Neural cell (in vitro differentiated cells): ENCODE data around the gene BNIP2. TPM values are rescaled to one million over a fixed set of nuclear protein-coding genes. Genes with fewer than 3 reads are reported as not detected.

Source experiments
- H2AFZ ChIP-seq: fragments of 200-600, 300-800 bp; sonication (generic), shearing (Covaris generic); 2 replicates; pipeline ENCODE4 v1.6.0; 2014; ENCODE audit warnings: low read depth, mild to moderate bottlenecking, antibody characterized with exemption, low read length, moderate library complexity
- H3F3A ChIP-seq: fragments of 200-600 bp; shearing (Covaris generic); 2 replicates; pipeline ENCODE4 v1.6.1; 2016; ENCODE audit warnings: mild to moderate bottlenecking, moderate library complexity, mixed read lengths, antibody characterized with exemption, low read length; ENCODE audit not compliant: insufficient read depth, poor library complexity, severe bottlenecking
- H3K27ac ChIP-seq: fragments of 200-600, 300-800 bp; sonication (generic), shearing (Covaris generic); 2 replicates; pipeline ENCODE4 v1.5.1; 2014; ENCODE audit warnings: mild to moderate bottlenecking, low read length, moderate library complexity
- H3K27me3 ChIP-seq: fragments of 300-800, 200-600 bp; sonication (generic), shearing (Covaris generic); 2 replicates; pipeline ENCODE4 v1.6.0; 2014; ENCODE audit warnings: mild to moderate bottlenecking, low read depth, low read length, moderate library complexity; ENCODE audit not compliant: insufficient read depth
- H3K36me3 ChIP-seq: fragments of 300-800, 200-600 bp; sonication (generic), shearing (Covaris generic); 2 replicates; pipeline ENCODE4 v1.5.1; 2014; ENCODE audit warnings: mild to moderate bottlenecking, antibody characterized with exemption, low read length, moderate library complexity; ENCODE audit not compliant: insufficient read depth
- H3K4me2 ChIP-seq: fragments of 300-800, 200-600 bp; sonication (generic), shearing (Covaris generic); 2 replicates; pipeline ENCODE4 v1.6.0; 2014; ENCODE audit warnings: mild to moderate bottlenecking, low read length
- H3K4me3 ChIP-seq: fragments of 300-800, 200-600 bp; sonication (generic), shearing (Covaris generic); 2 replicates; pipeline ENCODE4 v1.5.1; 2014; ENCODE audit warnings: mild to moderate bottlenecking, low read length, moderate library complexity
- H3K79me2 ChIP-seq: fragments of 200-600 bp; shearing (Covaris generic); replicated peaks from 2 replicates; pipeline ENCODE4 v1.6.0; 2014; ENCODE audit warnings: mild to moderate bottlenecking, low read length, moderate library complexity; ENCODE audit not compliant: insufficient read depth
- H3K9ac ChIP-seq: fragments of 300-800, 200-600 bp; sonication (generic), shearing (Covaris generic); 2 replicates; pipeline ENCODE4 v1.6.1; 2016; ENCODE audit warnings: mild to moderate bottlenecking, low read length, mixed read lengths
- H3K9me2 ChIP-seq: fragments of 200-600 bp; shearing (Covaris generic); 2 replicates; pipeline ENCODE4 v1.6.1; 2016; ENCODE audit warnings: mild to moderate bottlenecking, low read length, mixed read lengths; ENCODE audit not compliant: insufficient read depth
- H3K9me3 ChIP-seq: fragments of 200-600, 300-800 bp; sonication (generic), shearing (Covaris generic); 2 replicates; pipeline ENCODE4 v1.6.1; 2016; ENCODE audit warnings: mild to moderate bottlenecking, mixed run types, low read length, moderate library complexity, mixed read lengths
- H4K20me1 ChIP-seq: fragments of 200-600 bp; shearing (Covaris generic); 2 replicates; pipeline ENCODE4 v1.6.1; 2016; ENCODE audit warnings: mild to moderate bottlenecking, mixed run types; ENCODE audit not compliant: insufficient read depth
- EP300 ChIP-seq: fragments of 450-650 bp; conservative IDR thresholded peaks from 2 replicates; pipeline ENCODE4 v1.6.1; 2014; ENCODE audit warnings: antibody characterized with exemption, mild to moderate bottlenecking, moderate library complexity; ENCODE audit not compliant: poor library complexity, severe bottlenecking
- EZH2 ChIP-seq: fragments of 200-600, 300-800 bp; shearing (Covaris generic), sonication (generic); IDR thresholded peaks from 2 replicates; pipeline ENCODE4 v1.6.1; 2014; ENCODE audit warnings: antibody characterized with exemption, low read length, borderline replicate concordance, mild to moderate bottlenecking; ENCODE audit not compliant: insufficient read depth, poor library complexity, severe bottlenecking
- MXI1 ChIP-seq: fragments of 450-650 bp; conservative IDR thresholded peaks from 2 replicates; pipeline ENCODE4 v1.6.1; 2014; ENCODE audit warnings: antibody characterized with exemption, mild to moderate bottlenecking; ENCODE audit not compliant: poor library complexity, severe bottlenecking
- POLR2AphosphoS5 ChIP-seq: IDR thresholded peaks from 2 replicates; pipeline ENCODE4 v1.6.1; 2012
- RAD21 ChIP-seq: fragments of 450-650 bp; conservative IDR thresholded peaks from 2 replicates; pipeline ENCODE4 v1.6.1; 2014; ENCODE audit warnings: antibody characterized with exemption, mild to moderate bottlenecking, moderate library complexity
- SMC3 ChIP-seq: fragments of 450-650 bp; conservative IDR thresholded peaks from 2 replicates; pipeline ENCODE4 v1.6.1; 2014; ENCODE audit warnings: antibody characterized with exemption, mild to moderate bottlenecking, moderate library complexity; ENCODE audit not compliant: poor library complexity
- TAF1 ChIP-seq: IDR thresholded peaks from 2 replicates; pipeline ENCODE4 v1.6.1; 2012; ENCODE audit warnings: low read depth
- polyA plus RNA-seq: library from polyadenylated mRNA; depleted of rRNA; stranded (reverse); fragments of >200 nt; gene quantifications from 2 replicates; pipeline ENCODE4 v1.2.3, GENCODE V29; 2014
- TF ChIP-seq, protein P1 (sequence below): IDR thresholded peaks from 2 replicates; pipeline ENCODE4 v1.6.1; 2012; ENCODE audit warnings: borderline replicate concordance
- TF ChIP-seq, protein P2 (sequence below): fragments of 450-650 bp; IDR thresholded peaks from 2 replicates; pipeline ENCODE4 v1.5.1; 2014; ENCODE audit warnings: antibody characterized with exemption, mild to moderate bottlenecking, moderate library complexity; ENCODE audit not compliant: poor library complexity, severe bottlenecking

BNIP2 gene
- polyA plus RNA-seq, 1 donor from 2014 or later, result 142 TPM

DNA sequence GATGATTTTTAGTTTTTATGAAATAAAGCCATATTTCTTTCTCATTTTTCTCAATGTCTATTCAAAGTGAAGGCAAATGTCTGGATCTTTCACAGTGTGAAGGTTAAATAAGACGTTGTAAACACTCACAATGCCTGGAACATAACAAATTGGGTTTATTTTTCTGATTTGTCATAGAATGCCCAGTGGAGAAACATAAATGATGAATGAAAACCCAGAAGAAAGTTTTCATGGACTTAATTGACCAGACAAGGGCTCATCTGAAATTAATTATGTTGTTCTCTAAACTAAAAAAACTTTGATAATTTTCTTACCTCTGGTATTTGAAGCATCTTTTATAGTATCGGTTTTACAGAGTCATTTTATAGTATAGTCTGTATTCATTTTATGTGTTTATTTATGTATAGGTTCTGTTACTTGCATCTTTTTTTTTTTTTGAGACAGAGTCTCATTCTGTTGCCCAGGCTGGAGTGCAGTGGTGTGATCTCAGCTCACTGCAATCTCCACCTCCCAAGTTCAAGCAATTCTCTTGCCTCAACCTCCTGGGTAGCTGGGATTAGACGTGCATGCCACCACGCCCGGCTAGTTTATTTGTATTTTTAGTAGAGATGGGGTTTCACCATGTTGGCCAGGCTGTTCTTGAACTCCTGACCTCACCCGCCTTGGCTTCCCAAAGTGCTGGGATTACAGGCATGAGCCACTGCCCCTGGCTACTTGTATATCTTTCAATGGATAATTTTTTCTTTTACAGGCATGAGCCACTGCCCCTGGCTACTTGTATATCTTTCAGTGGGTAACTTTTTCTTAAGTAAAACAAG is 15.1 kb upstream of the BNIP2 start:
- H2AFZ ChIP-seq, result no peak overlapping the region
- TF ChIP-seq EZH2 (no peak), TAF1 (no peak), EP300 (no peak), SMC3 (no peak), POLR2AphosphoS5 (no peak), MXI1 (no peak), RAD21 (no peak)
- TF ChIP-seq, protein P1, sequence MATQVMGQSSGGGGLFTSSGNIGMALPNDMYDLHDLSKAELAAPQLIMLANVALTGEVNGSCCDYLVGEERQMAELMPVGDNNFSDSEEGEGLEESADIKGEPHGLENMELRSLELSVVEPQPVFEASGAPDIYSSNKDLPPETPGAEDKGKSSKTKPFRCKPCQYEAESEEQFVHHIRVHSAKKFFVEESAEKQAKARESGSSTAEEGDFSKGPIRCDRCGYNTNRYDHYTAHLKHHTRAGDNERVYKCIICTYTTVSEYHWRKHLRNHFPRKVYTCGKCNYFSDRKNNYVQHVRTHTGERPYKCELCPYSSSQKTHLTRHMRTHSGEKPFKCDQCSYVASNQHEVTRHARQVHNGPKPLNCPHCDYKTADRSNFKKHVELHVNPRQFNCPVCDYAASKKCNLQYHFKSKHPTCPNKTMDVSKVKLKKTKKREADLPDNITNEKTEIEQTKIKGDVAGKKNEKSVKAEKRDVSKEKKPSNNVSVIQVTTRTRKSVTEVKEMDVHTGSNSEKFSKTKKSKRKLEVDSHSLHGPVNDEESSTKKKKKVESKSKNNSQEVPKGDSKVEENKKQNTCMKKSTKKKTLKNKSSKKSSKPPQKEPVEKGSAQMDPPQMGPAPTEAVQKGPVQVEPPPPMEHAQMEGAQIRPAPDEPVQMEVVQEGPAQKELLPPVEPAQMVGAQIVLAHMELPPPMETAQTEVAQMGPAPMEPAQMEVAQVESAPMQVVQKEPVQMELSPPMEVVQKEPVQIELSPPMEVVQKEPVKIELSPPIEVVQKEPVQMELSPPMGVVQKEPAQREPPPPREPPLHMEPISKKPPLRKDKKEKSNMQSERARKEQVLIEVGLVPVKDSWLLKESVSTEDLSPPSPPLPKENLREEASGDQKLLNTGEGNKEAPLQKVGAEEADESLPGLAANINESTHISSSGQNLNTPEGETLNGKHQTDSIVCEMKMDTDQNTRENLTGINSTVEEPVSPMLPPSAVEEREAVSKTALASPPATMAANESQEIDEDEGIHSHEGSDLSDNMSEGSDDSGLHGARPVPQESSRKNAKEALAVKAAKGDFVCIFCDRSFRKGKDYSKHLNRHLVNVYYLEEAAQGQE, result no peak
- TF ChIP-seq, protein P2, sequence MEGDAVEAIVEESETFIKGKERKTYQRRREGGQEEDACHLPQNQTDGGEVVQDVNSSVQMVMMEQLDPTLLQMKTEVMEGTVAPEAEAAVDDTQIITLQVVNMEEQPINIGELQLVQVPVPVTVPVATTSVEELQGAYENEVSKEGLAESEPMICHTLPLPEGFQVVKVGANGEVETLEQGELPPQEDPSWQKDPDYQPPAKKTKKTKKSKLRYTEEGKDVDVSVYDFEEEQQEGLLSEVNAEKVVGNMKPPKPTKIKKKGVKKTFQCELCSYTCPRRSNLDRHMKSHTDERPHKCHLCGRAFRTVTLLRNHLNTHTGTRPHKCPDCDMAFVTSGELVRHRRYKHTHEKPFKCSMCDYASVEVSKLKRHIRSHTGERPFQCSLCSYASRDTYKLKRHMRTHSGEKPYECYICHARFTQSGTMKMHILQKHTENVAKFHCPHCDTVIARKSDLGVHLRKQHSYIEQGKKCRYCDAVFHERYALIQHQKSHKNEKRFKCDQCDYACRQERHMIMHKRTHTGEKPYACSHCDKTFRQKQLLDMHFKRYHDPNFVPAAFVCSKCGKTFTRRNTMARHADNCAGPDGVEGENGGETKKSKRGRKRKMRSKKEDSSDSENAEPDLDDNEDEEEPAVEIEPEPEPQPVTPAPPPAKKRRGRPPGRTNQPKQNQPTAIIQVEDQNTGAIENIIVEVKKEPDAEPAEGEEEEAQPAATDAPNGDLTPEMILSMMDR, result no peak
- no peaks in the 10 kb centered on the region for H3K79me2 ChIP-seq
- no peak overlapping the region for H3K27ac ChIP-seq
- no peaks in the 10 kb centered on the region for H3F3A ChIP-seq
- H3K36me3 ChIP-seq, result no peaks in the 10 kb centered on the region
- no peaks in the 10 kb centered on the region for H4K20me1 ChIP-seq
- H3K9ac ChIP-seq, result no peak overlapping the region
- H3K9me3 ChIP-seq, result no peaks in the 10 kb centered on the region
- H3K4me2 ChIP-seq, result no peak overlapping the region
- no peak overlapping the region for H3K4me3 ChIP-seq
- H3K9me2 ChIP-seq, result no peaks in the 10 kb centered on the region
- H3K27me3 ChIP-seq, result no peaks in the 10 kb centered on the region

DNA sequence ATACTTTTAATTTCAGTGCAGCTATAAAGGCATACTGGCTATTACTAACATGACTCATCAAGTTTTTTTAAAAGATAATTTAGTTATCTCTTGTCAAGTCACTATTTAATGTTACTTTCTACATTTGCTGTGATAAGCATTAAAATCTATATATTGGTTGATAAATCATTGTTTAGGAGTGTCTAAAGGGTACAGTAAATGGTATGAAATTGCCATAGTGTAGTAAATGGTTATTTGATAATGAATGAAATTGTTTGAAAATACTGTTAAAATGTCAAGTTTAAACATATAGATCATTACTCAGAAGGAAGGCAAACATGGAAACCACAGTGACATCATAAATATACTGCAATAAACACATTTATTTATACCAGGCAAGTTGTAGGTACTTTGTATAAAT is 13.2 kb upstream of the BNIP2 start:
- no peaks in the 10 kb centered on the region for H3K9me3 ChIP-seq
- no peaks in the 10 kb centered on the region for H3K36me3 ChIP-seq
- H3K4me2 ChIP-seq, result no peak overlapping the region
- H3K27ac ChIP-seq, result no peak overlapping the region
- no peak overlapping the region for H3K4me3 ChIP-seq
- H2AFZ ChIP-seq, result no peak overlapping the region
- H3K9me2 ChIP-seq, result no peaks in the 10 kb centered on the region
- TF ChIP-seq MXI1, result no peak
- no peak for TF ChIP-seq EP300
- TF ChIP-seq TAF1, result no peak
- TF ChIP-seq EZH2, result no peak
- no peak for TF ChIP-seq SMC3
- TF ChIP-seq, protein P2, result no peak
- TF ChIP-seq, protein P1, result no peak
- no peak for TF ChIP-seq POLR2AphosphoS5
- no peak for TF ChIP-seq RAD21
- no peaks in the 10 kb centered on the region for H3K27me3 ChIP-seq
- no peaks in the 10 kb centered on the region for H4K20me1 ChIP-seq
- H3F3A ChIP-seq, result no peaks in the 10 kb centered on the region
- H3K79me2 ChIP-seq, result no peaks in the 10 kb centered on the region
- no peak overlapping the region for H3K9ac ChIP-seq
